Naive thymus-derived CD4-positive, alpha-beta T cell (primary cell): Measurements from ENCODE around the gene CLIP2. TPM values are rescaled to one million over a fixed set of nuclear protein-coding genes. Genes with fewer than 3 reads are reported as not detected.

Experiments used
- ATAC-seq: fragments of 150-1000 bp; cut with Tn5 transposase; 2 replicates; pipeline ENCODE4 v1.10.0; 2021; ENCODE audit warnings: mild to moderate bottlenecking, moderate library complexity
- CTCF ChIA-PET: fragments of 350-600 bp; sonication (Branson Sonifier 250); formaldehyde crosslinking; loops from one replicate; lab custom pipeline; 2021; ENCODE audit warnings: antibody characterized with exemption; lab: Charles Lee
- POLR2A ChIA-PET: fragments of 350-600 bp; sonication (Branson Sonifier 250); formaldehyde crosslinking; loops from one replicate; lab custom pipeline; 2021; ENCODE audit warnings: antibody characterized with exemption, inconsistent platforms; lab: Charles Lee
- DNase-seq, 9 donors: peaks; one replicate each; pipeline versions ENCODE4 v3.0.0 to v3.0.0-alpha.2; 2020 to 2022; ENCODE audit warnings: mixed read lengths in 1 of 9
- H3K27ac ChIP-seq: one replicate; pipeline ENCODE4 v1.7.0; 2013; ENCODE audit warnings: mild to moderate bottlenecking, low read depth, low read length, moderate library complexity
- H3K27me3 ChIP-seq, 2 donors: one replicate each; pipeline ENCODE4 v1.7.0; 2013; ENCODE audit warnings: low read length in 2 of 2, mild to moderate bottlenecking in 2 of 2, moderate library complexity in 2 of 2; ENCODE audit not compliant: control insufficient read depth in 2 of 2, insufficient read depth in 2 of 2
- H3K36me3 ChIP-seq, 3 experiments: 1 replicate in 2 of 3; 2 replicates in 1 of 3; pipeline ENCODE4 v1.7.0; 2013; ENCODE audit warnings: low read length in 3 of 3, mild to moderate bottlenecking in 3 of 3, moderate library complexity in 1 of 3; ENCODE audit not compliant: insufficient read depth in 3 of 3, control insufficient read depth in 2 of 3
- H3K4me1 ChIP-seq, 2 donors: one replicate each; pipeline ENCODE4 v1.7.0; 2013; ENCODE audit warnings: low read length in 2 of 2, mild to moderate bottlenecking in 2 of 2, moderate library complexity in 1 of 2; ENCODE audit not compliant: control insufficient read depth in 2 of 2, insufficient read depth in 2 of 2
- H3K4me3 ChIP-seq: 2 replicates; pipeline ENCODE4 v1.7.0; 2013; ENCODE audit warnings: mild to moderate bottlenecking, low read length
- H3K9me3 ChIP-seq, 3 experiments: 1 replicate in 2 of 3; 2 replicates in 1 of 3; pipeline ENCODE4 v1.7.0; 2013; ENCODE audit warnings: low read length in 3 of 3; ENCODE audit not compliant: control insufficient read depth in 2 of 3
- H3K27ac Mint-ChIP-seq, 9 donors: one replicate each; pipeline ENCODE4 v1.8.0; 2020 to 2022; ENCODE audit warnings: mixed read lengths in 9 of 9, mild to moderate bottlenecking in 8 of 9, moderate library complexity in 5 of 9, inconsistent platforms in 2 of 9
- H3K27me3 Mint-ChIP-seq, 5 donors: one replicate each; pipeline ENCODE4 v1.8.0; 2021 to 2022; ENCODE audit warnings: mixed read lengths in 5 of 5, mild to moderate bottlenecking in 1 of 5
- H3K36me3 Mint-ChIP-seq, 5 donors: one replicate each; pipeline ENCODE4 v1.8.0; 2020 to 2022; ENCODE audit warnings: mixed read lengths in 5 of 5, mild to moderate bottlenecking in 3 of 5, inconsistent platforms in 1 of 5
- H3K4me1 Mint-ChIP-seq, 7 donors: one replicate each; pipeline ENCODE4 v1.8.0; 2020 to 2022; ENCODE audit warnings: mixed read lengths in 7 of 7, mild to moderate bottlenecking in 3 of 7, inconsistent platforms in 1 of 7
- H3K4me3 Mint-ChIP-seq, 10 donors: one replicate each; pipeline ENCODE4 v1.8.0; 2020 to 2022; ENCODE audit warnings: mild to moderate bottlenecking in 10 of 10, mixed read lengths in 10 of 10, moderate library complexity in 6 of 10, inconsistent platforms in 2 of 10
- H3K9me3 Mint-ChIP-seq, 11 donors: one replicate each; pipeline ENCODE4 v1.8.0; 2020 to 2022; ENCODE audit warnings: mixed read lengths in 11 of 11, mild to moderate bottlenecking in 4 of 11, inconsistent platforms in 1 of 11, moderate library complexity in 1 of 11
- intact Hi-C, 2 donors: fragments of 100-400 bp; cut with micrococcal nuclease; formaldehyde crosslinking; loops; one replicate each; pipeline ENCODE4 v1.15.1; 2023
- polyA plus RNA-seq, 2 donors: library from polyadenylated mRNA; unstranded; fragments of 300-500 nt; fragmentation: Illumina TruSeq; gene quantifications; one replicate each; pipeline ENCODE4 v1.2.3, GENCODE V29; 2021
- total RNA-seq, 6 experiments: library from RNA in 5 of 6; stranded (reverse) in 5 of 6; gene quantifications; 1 replicate in 5 of 6; 2 replicates in 1 of 6; pipeline ENCODE4 v1.2.3 and lab custom pipeline; 2021 to 2026

Gene CLIP2
- total and polyA plus RNA-seq, 7 experiments from 2014 or later = 0.02 to 11.4 (median 2.9) TPM

GRCh38 chr7:74291535-74291934, 2.3 kb downstream of the CLIP2 start:
- Histone ChIP-seq H3K27me3 (no peaks in the 10 kb centered on the region), H3K4me3 (no peak overlapping the region), H3K9me3 (no peaks in the 10 kb centered on the region), H3K27ac (no peak overlapping the region), H3K4me1 (peaks cover 15 to 20% of the 10 kb centered on the region in 2 donors), H3K36me3 (no peaks in the 10 kb centered on the region)
- ChIA-PET POLR2A (no interaction called here), CTCF (no interaction called here)
- Mint-ChIP-seq H3K27ac (peak overlapping the region in 1 of 9 donors; percentile 71), H3K9me3 (no peaks in the 10 kb centered on the region), H3K4me3 (peak overlapping the region in 7 of 10 donors; percentile 4 to 89 (median 44)), H3K36me3 (no peaks in the 10 kb centered on the region), H3K27me3 (peaks cover 0 to 39% (median 0%) of the 10 kb centered on the region in 5 donors), H3K4me1 (peaks cover 13 to 24% (median 18%) of the 10 kb centered on the region in 7 donors)
- no peak for ATAC-seq
- intact Hi-C loops = loop anchor here in 1 of 2 donors (10.0 kb wide), 1 partner anchor 197 kb away; no protein-coding TSS in a partner anchor
- DNase-seq = no peak

GRCh38 chr7:74292757-74293576, 3.8 kb downstream of the CLIP2 start:
- H3K27ac Mint-ChIP-seq = peak overlapping the region in 2 of 9 donors; percentile 36 to 43
- POLR2A ChIA-PET = no interaction called here
- ATAC-seq (no peak), DNase-seq (no peak)
- Histone ChIP-seq H3K4me3 (no peak overlapping the region), H3K27ac (no peak overlapping the region), H3K9me3 (no peaks in the 10 kb centered on the region), H3K36me3 (no peaks in the 10 kb centered on the region), H3K4me1 (peaks cover 13 to 17% of the 10 kb centered on the region in 2 donors), H3K27me3 (no peaks in the 10 kb centered on the region)
- H3K27me3 Mint-ChIP-seq = peaks cover 0 to 36% (median 0%) of the 10 kb centered on the region in 5 donors
- no peaks in the 10 kb centered on the region for H3K36me3 Mint-ChIP-seq
- H3K4me1 Mint-ChIP-seq = peaks cover 12 to 22% (median 17%) of the 10 kb centered on the region in 7 donors
- CTCF ChIA-PET = no interaction called here
- no peaks in the 10 kb centered on the region for H3K9me3 Mint-ChIP-seq
- intact Hi-C loops = loop anchor here in 1 of 2 donors (10.0 kb wide), 1 partner anchor 198 kb away; no protein-coding TSS in a partner anchor
- no peak overlapping the region for H3K4me3 Mint-ChIP-seq

- intact Hi-C loops = loop anchor here in 1 of 2 donors (10.0 kb wide), 1 partner anchor 199 kb away; no protein-coding TSS in a partner anchor
- peaks cover 6 to 16% (median 11%) of the 10 kb centered on the region in 7 donors for H3K4me1 Mint-ChIP-seq
- H3K27ac Mint-ChIP-seq = no peak overlapping the region
- Histone ChIP-seq H3K9me3 (no peaks in the 10 kb centered on the region), H3K4me3 (no peak overlapping the region), H3K27me3 (no peaks in the 10 kb centered on the region), H3K27ac (no peak overlapping the region), H3K36me3 (no peaks in the 10 kb centered on the region), H3K4me1 (peaks cover 8 to 11% of the 10 kb centered on the region in 2 donors)
- ChIA-PET CTCF (no interaction called here), POLR2A (no interaction called here)
- H3K4me3 Mint-ChIP-seq = no peak overlapping the region
- H3K36me3 Mint-ChIP-seq = no peaks in the 10 kb centered on the region
- DNase-seq (no peak), ATAC-seq (no peak)
- H3K27me3 Mint-ChIP-seq = peaks cover 0 to 31% (median 0%) of the 10 kb centered on the region in 5 donors
- H3K9me3 Mint-ChIP-seq = no peaks in the 10 kb centered on the region
Observed at GRCh38 chr7:74293577-74293908, 4.3 kb downstream of the CLIP2 start.

- ChIA-PET CTCF (no interaction called here), POLR2A (no interaction called here)
- intact Hi-C loops = loop anchor here in 1 of 2 donors (10.0 kb wide), 1 partner anchor 200 kb away; no protein-coding TSS in a partner anchor
Observed at GRCh38 chr7:74294191-74294998, 5.2 kb downstream of the CLIP2 start.

GRCh38 chr7:74297516-74298233, 8.5 kb downstream of the CLIP2 start:
- no peak overlapping the region for H3K4me3 Mint-ChIP-seq
- Histone ChIP-seq H3K36me3 (no peaks in the 10 kb centered on the region), H3K9me3 (no peaks in the 10 kb centered on the region), H3K4me1 (no peaks in the 10 kb centered on the region), H3K27me3 (no peaks in the 10 kb centered on the region), H3K4me3 (no peak overlapping the region), H3K27ac (no peak overlapping the region)
- DNase-seq (no peak), ATAC-seq (no peak)
- POLR2A ChIA-PET = no interaction called here
- intact Hi-C loops = loop anchor here in 1 of 2 donors (10.0 kb wide), 1 partner anchor 203 kb away; no protein-coding TSS in a partner anchor
- no peaks in the 10 kb centered on the region for H3K9me3 Mint-ChIP-seq
- no peak overlapping the region for H3K27ac Mint-ChIP-seq
- H3K27me3 Mint-ChIP-seq = peaks cover 0 to 4% (median 0%) of the 10 kb centered on the region in 5 donors
- no peaks in the 10 kb centered on the region for H3K36me3 Mint-ChIP-seq
- CTCF ChIA-PET = no interaction called here
- H3K4me1 Mint-ChIP-seq = peaks cover 0 to 4% (median 0%) of the 10 kb centered on the region in 7 donors

More at GRCh38 chr7:74294191-74294998, 5.2 kb downstream of the CLIP2 start:
- H3K4me1 ChIP-seq = peaks cover 3 to 6% of the 10 kb centered on the region in 2 donors
- Mint-ChIP-seq H3K4me1 (peaks cover 0 to 10% (median 5%) of the 10 kb centered on the region in 7 donors), H3K36me3 (no peaks in the 10 kb centered on the region), H3K4me3 (no peak overlapping the region), H3K27me3 (peaks cover 0 to 26% (median 0%) of the 10 kb centered on the region in 5 donors), H3K27ac (peak overlapping the region in 1 of 9 donors; percentile 36), H3K9me3 (no peaks in the 10 kb centered on the region)
- no peak for ATAC-seq
- H3K4me3 ChIP-seq = no peak overlapping the region
- no peak overlapping the region for H3K27ac ChIP-seq
- H3K27me3 ChIP-seq = no peaks in the 10 kb centered on the region
- no peaks in the 10 kb centered on the region for H3K9me3 ChIP-seq
- no peak for DNase-seq
- no peaks in the 10 kb centered on the region for H3K36me3 ChIP-seq

- CTCF ChIA-PET = no interaction called here
- H3K9me3 Mint-ChIP-seq = no peaks in the 10 kb centered on the region
- Histone ChIP-seq H3K27me3 (no peaks in the 10 kb centered on the region), H3K27ac (no peak overlapping the region), H3K36me3 (no peaks in the 10 kb centered on the region), H3K4me3 (no peak overlapping the region), H3K4me1 (no peaks in the 10 kb centered on the region), H3K9me3 (no peaks in the 10 kb centered on the region)
- H3K36me3 Mint-ChIP-seq = no peaks in the 10 kb centered on the region
- no peaks in the 10 kb centered on the region for H3K4me1 Mint-ChIP-seq
- DNase-seq (no peak), ATAC-seq (no peak)
- no peak overlapping the region for H3K27ac Mint-ChIP-seq
- no peak overlapping the region for H3K4me3 Mint-ChIP-seq
- no peaks in the 10 kb centered on the region for H3K27me3 Mint-ChIP-seq
- intact Hi-C loops = loop anchor here in 1 of 2 donors (10.0 kb wide), 1 partner anchor 205 kb away; no protein-coding TSS in a partner anchor
- POLR2A ChIA-PET = no interaction called here
Observed at GRCh38 chr7:74299401-74299800, 10.2 kb downstream of the CLIP2 start.
